HL-60 (cell line): ENCODE measurements around the gene TMEM156.

Source experiments
- DNase-seq, 2 experiments: peaks; one replicate each; pipeline ENCODE4 v3.0.0-alpha.2; 2010 to 2020; ENCODE audit warnings: low read depth in 1 of 2, low spot score in 1 of 2
- H3K27ac ChIP-seq: fragments of 250-450 bp; sonication (Bioruptor Pico); replicated peaks from 2 replicates; pipeline ENCODE4 v1.5.1; 2020; ENCODE audit warnings: mild to moderate bottlenecking, moderate library complexity
- H3K27me3 ChIP-seq: fragments of 250-450 bp; sonication (Bioruptor Pico); 2 replicates; pipeline ENCODE4 v1.5.1; 2021; ENCODE audit warnings: mild to moderate bottlenecking, moderate library complexity; ENCODE audit not compliant: insufficient read depth, poor library complexity, severe bottlenecking
- H3K4me3 ChIP-seq: replicated peaks from 2 replicates; pipeline ENCODE4 v1.5.1; 2011; ENCODE audit warnings: mild to moderate bottlenecking, control low read depth, low read length; ENCODE audit not compliant: insufficient read depth
- CTCF ChIP-seq: IDR thresholded peaks from one replicate; pipeline ENCODE4 v1.5.1; 2011; ENCODE audit warnings: low read length, control low read depth, inconsistent platforms; ENCODE audit not compliant: insufficient read depth
- GABPA ChIP-seq: IDR thresholded peaks from 2 replicates; pipeline ENCODE4 v1.6.1; 2012; ENCODE audit warnings: low read depth
- POLR2AphosphoS5 ChIP-seq: IDR thresholded peaks from 2 replicates; pipeline ENCODE4 v1.6.1; 2012; ENCODE audit warnings: low read depth
- SPI1 ChIP-seq: IDR thresholded peaks from 2 replicates; pipeline ENCODE4 v1.6.1; 2012; ENCODE audit warnings: low read depth, mild to moderate bottlenecking, borderline replicate concordance
- TF ChIP-seq, protein P1 (sequence below): IDR thresholded peaks from 2 replicates; pipeline ENCODE4 v1.6.1; 2012; ENCODE audit warnings: low read depth; ENCODE audit not compliant: insufficient replicate concordance

TMEM156 gene

GRCh38 chr4:39029752-39030694, 2.2 kb downstream of the TMEM156 start:
- peak overlapping the region; percentile 84 for H3K27ac ChIP-seq
- DNase-seq: peak in 1 of 2 experiments; percentile 26
- no peaks in the 10 kb centered on the region for H3K27me3 ChIP-seq
- H3K4me3 ChIP-seq: peak overlapping the region; percentile 52
- TF ChIP-seq SPI1: no peak
- no peak for TF ChIP-seq CTCF
- no peak for TF ChIP-seq POLR2AphosphoS5
- TF ChIP-seq, protein P1, sequence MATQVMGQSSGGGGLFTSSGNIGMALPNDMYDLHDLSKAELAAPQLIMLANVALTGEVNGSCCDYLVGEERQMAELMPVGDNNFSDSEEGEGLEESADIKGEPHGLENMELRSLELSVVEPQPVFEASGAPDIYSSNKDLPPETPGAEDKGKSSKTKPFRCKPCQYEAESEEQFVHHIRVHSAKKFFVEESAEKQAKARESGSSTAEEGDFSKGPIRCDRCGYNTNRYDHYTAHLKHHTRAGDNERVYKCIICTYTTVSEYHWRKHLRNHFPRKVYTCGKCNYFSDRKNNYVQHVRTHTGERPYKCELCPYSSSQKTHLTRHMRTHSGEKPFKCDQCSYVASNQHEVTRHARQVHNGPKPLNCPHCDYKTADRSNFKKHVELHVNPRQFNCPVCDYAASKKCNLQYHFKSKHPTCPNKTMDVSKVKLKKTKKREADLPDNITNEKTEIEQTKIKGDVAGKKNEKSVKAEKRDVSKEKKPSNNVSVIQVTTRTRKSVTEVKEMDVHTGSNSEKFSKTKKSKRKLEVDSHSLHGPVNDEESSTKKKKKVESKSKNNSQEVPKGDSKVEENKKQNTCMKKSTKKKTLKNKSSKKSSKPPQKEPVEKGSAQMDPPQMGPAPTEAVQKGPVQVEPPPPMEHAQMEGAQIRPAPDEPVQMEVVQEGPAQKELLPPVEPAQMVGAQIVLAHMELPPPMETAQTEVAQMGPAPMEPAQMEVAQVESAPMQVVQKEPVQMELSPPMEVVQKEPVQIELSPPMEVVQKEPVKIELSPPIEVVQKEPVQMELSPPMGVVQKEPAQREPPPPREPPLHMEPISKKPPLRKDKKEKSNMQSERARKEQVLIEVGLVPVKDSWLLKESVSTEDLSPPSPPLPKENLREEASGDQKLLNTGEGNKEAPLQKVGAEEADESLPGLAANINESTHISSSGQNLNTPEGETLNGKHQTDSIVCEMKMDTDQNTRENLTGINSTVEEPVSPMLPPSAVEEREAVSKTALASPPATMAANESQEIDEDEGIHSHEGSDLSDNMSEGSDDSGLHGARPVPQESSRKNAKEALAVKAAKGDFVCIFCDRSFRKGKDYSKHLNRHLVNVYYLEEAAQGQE: no peak
- TF ChIP-seq GABPA: no peak

DNA sequence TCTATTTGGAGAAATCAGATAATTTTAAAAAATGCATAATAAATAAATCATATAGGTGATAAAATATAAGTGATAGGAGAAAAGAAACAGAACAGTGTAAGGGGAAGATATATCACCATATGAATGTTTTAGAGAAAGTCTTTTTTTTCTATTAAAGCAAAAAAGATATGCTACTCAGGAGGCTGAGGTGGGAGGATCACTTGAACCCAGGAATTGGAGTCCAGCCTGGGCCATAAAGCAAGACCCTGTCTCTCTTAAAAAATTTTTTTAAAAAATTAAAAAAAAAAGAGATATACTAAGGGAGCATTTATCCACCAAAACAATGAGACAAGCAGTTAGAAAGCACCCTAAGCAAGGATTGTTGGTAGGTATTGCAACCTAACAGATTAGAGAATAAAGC, 6.1 kb downstream of the TMEM156 start:
- TF ChIP-seq, protein P1: no peak
- TF ChIP-seq POLR2AphosphoS5: no peak
- TF ChIP-seq SPI1: no peak
- TF ChIP-seq GABPA: no peak
- TF ChIP-seq CTCF: no peak
- no peak overlapping the region for H3K4me3 ChIP-seq

GRCh38 chr4:39025552-39026085, 6.6 kb downstream of the TMEM156 start:
- Histone ChIP-seq H3K27ac (peak overlapping the region; percentile 70), H3K4me3 (no peak overlapping the region), H3K27me3 (no peaks in the 10 kb centered on the region)
- DNase-seq: no peak
- TF ChIP-seq SPI1: no peak
- TF ChIP-seq CTCF: no peak

More for the DNA sequence above, 6.1 kb downstream of the TMEM156 start:
- DNase-seq: no peak
- H3K27ac ChIP-seq: peak overlapping the region; percentile 70
- H3K27me3 ChIP-seq: no peaks in the 10 kb centered on the region
